ENCODE data around the gene PTCD3. TPM values are rescaled to one million over a fixed set of nuclear protein-coding genes. Genes with fewer than 3 reads are reported as not detected.

The PTCD3 gene
- total RNA-seq, 1 donor from 2014 or later = 156 TPM

GRCh38 chr2:86066007-86066578 lies 39.9 kb upstream of the PTCD3 start:
- Mint-ChIP-seq H3K9me3 (peaks cover 23% of the 10 kb centered on the region), H3K36me3 (peaks cover 65% of the 10 kb centered on the region), H3K4me3 (no peak overlapping the region), H3K27me3 (ENCODE audit: low read depth) (no peaks in the 10 kb centered on the region), H3K4me1 (peaks cover 7% of the 10 kb centered on the region), H3K27ac (peak overlapping the region; percentile 10)
- TF ChIP-seq, protein P1, sequence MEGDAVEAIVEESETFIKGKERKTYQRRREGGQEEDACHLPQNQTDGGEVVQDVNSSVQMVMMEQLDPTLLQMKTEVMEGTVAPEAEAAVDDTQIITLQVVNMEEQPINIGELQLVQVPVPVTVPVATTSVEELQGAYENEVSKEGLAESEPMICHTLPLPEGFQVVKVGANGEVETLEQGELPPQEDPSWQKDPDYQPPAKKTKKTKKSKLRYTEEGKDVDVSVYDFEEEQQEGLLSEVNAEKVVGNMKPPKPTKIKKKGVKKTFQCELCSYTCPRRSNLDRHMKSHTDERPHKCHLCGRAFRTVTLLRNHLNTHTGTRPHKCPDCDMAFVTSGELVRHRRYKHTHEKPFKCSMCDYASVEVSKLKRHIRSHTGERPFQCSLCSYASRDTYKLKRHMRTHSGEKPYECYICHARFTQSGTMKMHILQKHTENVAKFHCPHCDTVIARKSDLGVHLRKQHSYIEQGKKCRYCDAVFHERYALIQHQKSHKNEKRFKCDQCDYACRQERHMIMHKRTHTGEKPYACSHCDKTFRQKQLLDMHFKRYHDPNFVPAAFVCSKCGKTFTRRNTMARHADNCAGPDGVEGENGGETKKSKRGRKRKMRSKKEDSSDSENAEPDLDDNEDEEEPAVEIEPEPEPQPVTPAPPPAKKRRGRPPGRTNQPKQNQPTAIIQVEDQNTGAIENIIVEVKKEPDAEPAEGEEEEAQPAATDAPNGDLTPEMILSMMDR (IDR thresholded peaks at IDR 0.05; ENCODE audit: unreplicated experiment) = no peak
- DNase-seq (ENCODE audit: low spot score in 2 of 2, unreplicated experiment in 2 of 2) = no peak

- no peak overlapping the region for H3K27ac Mint-ChIP-seq
- no peak for DNase-seq (ENCODE audit: low spot score in 2 of 2, unreplicated experiment in 2 of 2)
- H3K36me3 Mint-ChIP-seq = peaks cover 65% of the 10 kb centered on the region
- H3K27me3 Mint-ChIP-seq (ENCODE audit: low read depth) = no peaks in the 10 kb centered on the region
- peaks cover 3% of the 10 kb centered on the region for H3K4me1 Mint-ChIP-seq
- TF ChIP-seq, protein P1 (IDR thresholded peaks at IDR 0.05; ENCODE audit: unreplicated experiment) = no peak
- H3K4me3 Mint-ChIP-seq = no peak overlapping the region
- H3K9me3 Mint-ChIP-seq = peaks cover 25% of the 10 kb centered on the region
Measured at GRCh38 chr2:86066915-86067314, 39.1 kb upstream of the PTCD3 start.

DNA sequence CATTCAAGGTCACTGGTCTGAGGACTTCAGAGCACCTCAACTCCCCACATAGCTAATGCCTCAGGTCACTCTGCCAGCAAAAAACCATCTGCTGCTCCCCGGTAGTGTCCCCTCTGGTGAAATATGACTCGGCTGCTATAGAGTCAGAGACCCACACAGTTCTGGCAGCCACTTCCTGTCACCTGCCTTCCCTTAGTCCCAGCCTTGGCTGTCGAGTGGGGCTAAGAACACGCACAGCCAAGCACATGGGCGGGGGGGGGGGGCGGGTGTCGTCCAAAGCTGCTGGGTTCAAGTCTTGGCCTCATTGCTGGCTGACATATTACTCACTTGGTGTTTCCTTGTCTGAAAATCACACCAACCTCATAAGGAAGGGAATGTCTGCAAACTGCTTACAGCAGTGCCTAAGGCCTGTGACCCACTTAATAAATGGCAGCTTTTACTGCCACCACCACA lies 37.9 kb upstream of the PTCD3 start:
- peaks cover 3% of the 10 kb centered on the region for H3K4me1 Mint-ChIP-seq
- DNase-seq (ENCODE audit: low spot score in 2 of 2, unreplicated experiment in 2 of 2) = no peak
- H3K27me3 Mint-ChIP-seq (ENCODE audit: low read depth) = no peaks in the 10 kb centered on the region
- H3K36me3 Mint-ChIP-seq = peaks cover 56% of the 10 kb centered on the region
- H3K9me3 Mint-ChIP-seq = peaks cover 19% of the 10 kb centered on the region
- H3K27ac Mint-ChIP-seq = no peak overlapping the region
- TF ChIP-seq, protein P1 (IDR thresholded peaks at IDR 0.05; ENCODE audit: unreplicated experiment) = no peak
- no peak overlapping the region for H3K4me3 Mint-ChIP-seq

DNA sequence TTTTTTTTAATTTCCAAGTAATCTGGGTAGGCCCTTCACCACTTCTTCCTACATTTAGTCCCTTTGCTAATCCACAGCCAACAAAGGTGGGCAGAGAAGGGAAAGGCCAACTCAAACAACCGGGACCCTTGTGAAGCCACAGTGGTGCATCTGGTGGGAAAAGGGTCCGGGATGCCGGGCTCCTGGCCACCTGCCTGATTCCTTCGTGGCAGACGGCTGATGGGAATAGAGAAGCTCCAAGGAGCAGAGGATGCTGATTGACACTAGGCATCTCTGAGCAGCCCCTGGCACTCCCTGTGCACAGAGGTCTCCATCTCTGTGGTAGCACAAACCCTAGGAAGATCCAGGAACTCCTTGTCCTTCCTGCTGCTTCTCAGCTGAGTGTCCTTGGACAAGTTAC lies 37.4 kb upstream of the PTCD3 start:
- H3K27me3 Mint-ChIP-seq (ENCODE audit: low read depth) = no peaks in the 10 kb centered on the region
- peaks cover 54% of the 10 kb centered on the region for H3K36me3 Mint-ChIP-seq
- TF ChIP-seq, protein P1 (IDR thresholded peaks at IDR 0.05; ENCODE audit: unreplicated experiment) = no peak
- no peak for DNase-seq (ENCODE audit: low spot score in 2 of 2, unreplicated experiment in 2 of 2)
- H3K4me1 Mint-ChIP-seq = peaks cover 3% of the 10 kb centered on the region
- peaks cover 16% of the 10 kb centered on the region for H3K9me3 Mint-ChIP-seq
- H3K27ac Mint-ChIP-seq = no peak overlapping the region
- no peak overlapping the region for H3K4me3 Mint-ChIP-seq

DNA sequence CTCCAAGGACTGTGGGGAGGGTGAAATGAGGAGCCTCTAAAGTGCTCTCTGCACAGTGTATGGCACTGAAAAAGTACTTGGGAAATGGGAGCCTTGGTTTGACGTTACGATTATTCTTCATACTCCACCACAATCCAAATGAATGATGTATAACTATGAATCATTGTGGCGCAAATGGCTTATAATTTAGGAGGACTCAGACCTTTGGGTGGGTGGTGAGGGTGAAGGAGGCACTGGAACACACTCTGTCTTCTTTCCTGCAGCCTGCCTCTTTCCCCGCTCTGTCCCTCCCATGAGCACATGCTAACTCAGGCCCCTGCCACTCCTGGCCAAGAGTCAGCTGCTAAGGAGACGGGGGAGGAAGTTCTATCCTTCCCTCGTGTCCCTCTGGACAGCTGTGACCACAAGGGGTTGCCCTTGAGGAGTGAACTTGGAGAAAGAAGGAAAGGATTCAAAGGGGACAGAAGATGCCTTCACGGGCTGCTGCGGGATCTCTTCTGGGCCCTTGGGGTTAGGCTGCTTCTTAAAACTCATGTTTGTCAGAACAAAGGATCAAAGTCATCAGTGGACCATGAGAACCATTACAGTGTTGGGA lies 36.8 kb upstream of the PTCD3 start:
- Mint-ChIP-seq H3K36me3 (peaks cover 52% of the 10 kb centered on the region), H3K27ac (no peak overlapping the region), H3K4me3 (no peak overlapping the region), H3K27me3 (ENCODE audit: low read depth) (no peaks in the 10 kb centered on the region), H3K9me3 (peaks cover 10% of the 10 kb centered on the region), H3K4me1 (peaks cover 3% of the 10 kb centered on the region)
- TF ChIP-seq, protein P1 (IDR thresholded peaks at IDR 0.05; ENCODE audit: unreplicated experiment) = no peak
- no peak for DNase-seq (ENCODE audit: low spot score in 2 of 2, unreplicated experiment in 2 of 2)

Measured in mesothelial cell of epicardium (in vitro differentiated cells).